MCF 10A (cell line): ENCODE data around the gene HP. TPM values are rescaled to one million over a fixed set of nuclear protein-coding genes. Genes with fewer than 3 reads are reported as not detected.

Source experiments
- BruUV-seq: library from RNA; stranded (reverse); fragments of 400-500 nt; replicated peaks from 2 replicates; lab custom pipeline; 2021; lab: Mats Ljungman, UMichigan
- CTCF ChIA-PET: fragments of 300-600 bp; sonication (Branson Sonifier 250); formaldehyde crosslinking; extraction: SDS; loops from one replicate; lab custom pipeline; 2021; ENCODE audit warnings: antibody characterized with exemption, inconsistent platforms; lab: Yijun Ruan, JAX
- POLR2A ChIA-PET: fragments of 300-600, 350-650 bp; sonication (Branson Sonifier 250); formaldehyde crosslinking; extraction: SDS; loops from one replicate; lab custom pipeline; 2020; ENCODE audit warnings: antibody characterized with exemption, inconsistent platforms; lab: Yijun Ruan, JAX
- DNase-seq: peaks from one replicate; pipeline ENCODE4 v3.0.0-alpha.2; 2018; ENCODE audit not compliant: unreplicated experiment
- H3K27ac Mint-ChIP-seq: one replicate; pipeline ENCODE4 v1.8.0; 2022; ENCODE audit warnings: mild to moderate bottlenecking, low read depth, mixed read lengths; ENCODE audit not compliant: unreplicated experiment
- H3K27me3 Mint-ChIP-seq: one replicate; pipeline ENCODE4 v1.8.0; 2022; ENCODE audit warnings: mixed read lengths; ENCODE audit not compliant: insufficient read depth, unreplicated experiment
- H3K36me3 Mint-ChIP-seq: one replicate; pipeline ENCODE4 v1.8.0; 2022; ENCODE audit warnings: mild to moderate bottlenecking, moderate library complexity, mixed read lengths; ENCODE audit not compliant: insufficient read depth, unreplicated experiment
- H3K4me1 Mint-ChIP-seq: one replicate; pipeline ENCODE4 v1.8.0; 2022; ENCODE audit warnings: mixed read lengths; ENCODE audit not compliant: insufficient read depth, unreplicated experiment
- H3K4me3 Mint-ChIP-seq: one replicate; pipeline ENCODE4 v1.8.0; 2022; ENCODE audit warnings: mild to moderate bottlenecking, moderate library complexity, mixed read lengths; ENCODE audit not compliant: unreplicated experiment
- H3K9me3 Mint-ChIP-seq: one replicate; pipeline ENCODE4 v1.8.0; 2022; ENCODE audit warnings: mixed read lengths; ENCODE audit not compliant: unreplicated experiment
- intact Hi-C: fragments of 100-400 bp; cut with micrococcal nuclease; formaldehyde crosslinking; loops from 2 replicates; pipeline ENCODE4 v1.14.1; 2022
- total RNA-seq: library from RNA; stranded (reverse); gene quantifications from 2 replicates; pipeline ENCODE4 v1.2.3, GENCODE V29; 2022
- TF ChIP-seq, protein P1 (sequence below): fragments of 200-600 bp; IDR thresholded peaks from one replicate; pipeline ENCODE4 v1.8.0; 2022; ENCODE audit warnings: antibody characterized with exemption, mild to moderate bottlenecking; ENCODE audit not compliant: unreplicated experiment

The HP gene
- total RNA-seq, 1 experiment from 2014 or later, result not detected

DNA sequence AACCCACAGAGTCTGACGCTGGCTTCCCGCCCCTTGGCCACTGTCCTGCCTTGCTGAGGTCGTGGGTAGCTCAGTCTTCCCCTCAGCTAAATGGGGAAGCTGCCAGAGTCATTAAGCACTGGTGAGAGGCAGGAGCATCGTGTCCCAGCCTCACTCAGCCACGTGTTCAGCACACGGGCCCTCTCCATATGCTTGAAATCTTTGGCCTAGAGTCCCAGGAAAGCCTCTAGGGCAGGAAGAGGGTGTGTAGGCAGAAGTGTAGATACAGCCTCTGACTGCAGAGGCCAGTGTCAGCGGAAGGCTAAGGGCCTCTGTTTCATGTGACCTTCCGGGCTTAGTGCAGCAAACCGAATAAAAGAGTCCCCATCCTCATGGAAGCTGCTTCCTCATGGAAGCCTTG is 41.7 kb upstream of the HP start:
- intact Hi-C loops, result no loop called here
- TF ChIP-seq, protein P1, sequence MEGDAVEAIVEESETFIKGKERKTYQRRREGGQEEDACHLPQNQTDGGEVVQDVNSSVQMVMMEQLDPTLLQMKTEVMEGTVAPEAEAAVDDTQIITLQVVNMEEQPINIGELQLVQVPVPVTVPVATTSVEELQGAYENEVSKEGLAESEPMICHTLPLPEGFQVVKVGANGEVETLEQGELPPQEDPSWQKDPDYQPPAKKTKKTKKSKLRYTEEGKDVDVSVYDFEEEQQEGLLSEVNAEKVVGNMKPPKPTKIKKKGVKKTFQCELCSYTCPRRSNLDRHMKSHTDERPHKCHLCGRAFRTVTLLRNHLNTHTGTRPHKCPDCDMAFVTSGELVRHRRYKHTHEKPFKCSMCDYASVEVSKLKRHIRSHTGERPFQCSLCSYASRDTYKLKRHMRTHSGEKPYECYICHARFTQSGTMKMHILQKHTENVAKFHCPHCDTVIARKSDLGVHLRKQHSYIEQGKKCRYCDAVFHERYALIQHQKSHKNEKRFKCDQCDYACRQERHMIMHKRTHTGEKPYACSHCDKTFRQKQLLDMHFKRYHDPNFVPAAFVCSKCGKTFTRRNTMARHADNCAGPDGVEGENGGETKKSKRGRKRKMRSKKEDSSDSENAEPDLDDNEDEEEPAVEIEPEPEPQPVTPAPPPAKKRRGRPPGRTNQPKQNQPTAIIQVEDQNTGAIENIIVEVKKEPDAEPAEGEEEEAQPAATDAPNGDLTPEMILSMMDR, result no peak
- Mint-ChIP-seq H3K36me3 (peaks cover 32% of the 10 kb centered on the region), H3K4me1 (peaks cover 20% of the 10 kb centered on the region), H3K27ac (peak overlapping the region; percentile 11), H3K27me3 (no peaks in the 10 kb centered on the region), H3K9me3 (no peaks in the 10 kb centered on the region), H3K4me3 (no peak overlapping the region)
- CTCF ChIA-PET, result interaction anchor here (1.6 kb wide), 1 partner anchor 54 kb away, joined by 6 read pairs; no protein-coding TSS in a partner anchor
- BruUV-seq, result no TSS peak
- peak; percentile 29 for DNase-seq
- POLR2A ChIA-PET, result interaction anchor here (0.6 to 1.4 kb wide), 5 partner anchors 12 to 131 kb away, joined by 3 to 4 read pairs (median 3); partner anchors contain the start of gene TXNL4B

DNA sequence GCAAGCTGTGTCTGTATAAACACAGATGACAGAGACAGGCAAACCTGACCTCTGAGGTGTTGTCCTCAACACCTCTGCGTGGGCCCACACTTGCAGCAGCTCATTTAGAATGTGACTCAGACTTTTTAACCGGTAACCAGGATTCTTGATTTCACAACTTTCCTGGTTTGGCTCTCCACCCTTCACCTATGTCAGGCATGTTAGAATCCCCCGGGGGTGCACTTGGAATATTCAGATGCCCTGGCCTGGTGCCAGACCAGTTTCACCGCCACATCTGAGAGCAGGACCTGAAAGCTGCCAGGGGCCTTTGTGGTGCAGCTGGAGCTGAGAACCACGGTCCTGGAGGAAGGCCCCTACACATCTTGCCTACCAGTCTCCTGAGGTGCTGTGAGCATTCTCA is 40.9 kb upstream of the HP start:
- Mint-ChIP-seq H3K4me1 (peaks cover 20% of the 10 kb centered on the region), H3K4me3 (no peak overlapping the region), H3K27ac (peak overlapping the region; percentile 11), H3K27me3 (no peaks in the 10 kb centered on the region), H3K9me3 (no peaks in the 10 kb centered on the region), H3K36me3 (peaks cover 36% of the 10 kb centered on the region)
- TF ChIP-seq, protein P1, result no peak
- ChIA-PET CTCF (interaction anchor here (0.5 to 1.6 kb wide), 3 partner anchors 54 to 1057 kb away, joined by 3 to 6 read pairs (median 4); no protein-coding TSS in a partner anchor), POLR2A (interaction anchor here (0.6 to 1.4 kb wide), 5 partner anchors 51 to 131 kb away, joined by 3 to 4 read pairs (median 3); partner anchors contain the start of genes DHX38, IST1 and TXNL4B)
- intact Hi-C loops, result no loop called here
- peak; percentile 95 for DNase-seq
- BruUV-seq, result no TSS peak

DNA sequence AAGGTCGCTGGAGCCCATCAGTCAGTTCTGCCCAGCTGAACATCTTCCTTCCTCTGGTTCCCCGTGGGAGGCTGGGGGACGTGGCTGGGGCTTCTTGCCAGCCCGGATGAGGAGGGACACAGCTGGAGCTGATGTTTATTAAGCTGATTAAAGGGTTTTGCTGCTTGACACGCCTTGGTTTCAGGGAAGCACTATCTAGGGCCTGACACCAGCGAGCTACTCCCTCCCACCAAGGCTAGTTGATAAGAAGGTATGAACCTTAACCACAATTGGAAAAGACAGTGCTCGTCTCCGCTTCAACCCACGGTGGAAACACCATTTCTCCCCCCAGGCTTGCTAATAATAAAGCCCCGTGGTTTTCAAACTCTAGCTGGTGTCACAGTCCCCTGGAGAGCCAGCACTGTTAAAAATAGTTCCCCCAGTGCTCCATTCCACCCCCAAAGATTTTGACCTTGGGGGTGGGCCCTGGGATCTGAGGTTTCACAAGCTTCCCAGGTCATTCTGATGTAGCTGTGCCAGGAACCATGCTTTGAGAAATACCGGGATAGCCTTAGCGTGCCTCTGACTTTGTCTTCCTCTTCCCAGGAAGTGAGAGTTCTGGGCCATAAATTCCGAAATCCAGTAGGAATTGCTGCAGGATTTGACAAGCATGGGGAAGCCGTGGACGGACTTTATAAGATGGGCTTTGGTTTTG is 40.3 kb upstream of the HP start:
- TF ChIP-seq, protein P1, result no peak
- no TSS peak for BruUV-seq
- intact Hi-C loops, result no loop called here
- peaks cover 20% of the 10 kb centered on the region for H3K4me1 Mint-ChIP-seq
- H3K4me3 Mint-ChIP-seq, result no peak overlapping the region
- H3K27me3 Mint-ChIP-seq, result no peaks in the 10 kb centered on the region
- no peak for DNase-seq
- H3K27ac Mint-ChIP-seq, result peak overlapping the region; percentile 11
- H3K9me3 Mint-ChIP-seq, result no peaks in the 10 kb centered on the region
- CTCF ChIA-PET, result interaction anchor here (0.5 to 1.6 kb wide), 5 partner anchors 53 to 1056 kb away, joined by 3 to 6 read pairs (median 3); no protein-coding TSS in a partner anchor
- POLR2A ChIA-PET, result interaction anchor here (0.7 to 1.4 kb wide), 4 partner anchors 53 to 132 kb away, joined by 3 to 4 read pairs (median 4); partner anchors contain the start of genes DHX38, IST1 and TXNL4B
- H3K36me3 Mint-ChIP-seq, result peaks cover 30% of the 10 kb centered on the region

DNA sequence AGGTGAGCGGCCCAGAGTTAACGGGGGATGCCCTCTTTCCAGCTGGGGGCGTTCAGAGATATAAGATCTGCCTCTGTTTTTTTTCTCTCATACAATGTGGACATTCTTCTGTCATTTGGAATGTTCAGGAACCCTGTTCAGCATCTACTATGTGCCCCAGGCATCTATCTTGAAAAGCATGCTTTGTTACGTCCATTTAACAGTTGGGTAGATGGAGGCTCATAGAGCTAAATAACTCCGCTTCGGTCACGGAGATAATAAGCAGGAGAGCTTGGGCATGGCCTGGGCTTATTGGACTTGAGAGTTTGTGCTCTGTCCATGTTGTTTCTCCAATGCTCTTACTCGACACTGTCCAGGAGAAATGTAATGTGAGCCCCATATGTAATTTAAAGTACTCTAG is 39.6 kb upstream of the HP start:
- H3K27ac Mint-ChIP-seq, result no peak overlapping the region
- DNase-seq, result no peak
- TF ChIP-seq, protein P1, result no peak
- H3K9me3 Mint-ChIP-seq, result no peaks in the 10 kb centered on the region
- BruUV-seq, result no TSS peak
- H3K36me3 Mint-ChIP-seq, result peaks cover 30% of the 10 kb centered on the region
- CTCF ChIA-PET, result interaction anchor here (0.6 to 1.6 kb wide), 2 partner anchors 84 to 507 kb away, joined by 3 read pairs; no protein-coding TSS in a partner anchor
- H3K4me1 Mint-ChIP-seq, result peaks cover 20% of the 10 kb centered on the region
- intact Hi-C loops, result no loop called here
- H3K27me3 Mint-ChIP-seq, result no peaks in the 10 kb centered on the region
- no peak overlapping the region for H3K4me3 Mint-ChIP-seq
- POLR2A ChIA-PET, result no interaction called here
